Liver (tissue), 9 donors: ENCODE results near the gene PPP2R5C. TPM values are rescaled to one million over a fixed set of nuclear protein-coding genes. Genes with fewer than 3 reads are reported as not detected.

Experiments
- DNase-seq: peaks from one replicate; pipeline ENCODE4 v3.0.0-alpha.2; 2017; ENCODE audit warnings: low spot score
- H3K27ac ChIP-seq, 2 donors: one replicate each; pipeline ENCODE4 v1.7.0; 2013; ENCODE audit warnings: inconsistent platforms in 2 of 2, low read length in 2 of 2, control low read depth in 1 of 2, low read depth in 1 of 2, mild to moderate bottlenecking in 1 of 2
- H3K27me3 ChIP-seq, 4 donors: one replicate each; pipeline versions ENCODE4 v1.6.1 to v1.7.0; 2013; ENCODE audit warnings: low read length in 3 of 4, inconsistent platforms in 1 of 4, mild to moderate bottlenecking in 1 of 4, moderate library complexity in 1 of 4; ENCODE audit not compliant: control insufficient read depth in 4 of 4, insufficient read depth in 4 of 4
- H3K36me3 ChIP-seq, 4 donors: one replicate each; pipeline versions ENCODE4 v1.6.1 to v1.7.0; 2013; ENCODE audit warnings: low read length in 3 of 4, mild to moderate bottlenecking in 3 of 4, low read depth in 1 of 4, moderate library complexity in 1 of 4; ENCODE audit not compliant: control insufficient read depth in 4 of 4, insufficient read depth in 3 of 4
- H3K4me1 ChIP-seq, 4 donors: one replicate each; pipeline versions ENCODE4 v1.6.1 to v1.7.0; 2013; ENCODE audit warnings: low read length in 3 of 4, mild to moderate bottlenecking in 3 of 4, moderate library complexity in 1 of 4; ENCODE audit not compliant: control insufficient read depth in 4 of 4, insufficient read depth in 4 of 4
- H3K4me3 ChIP-seq, 3 donors: one replicate each; pipeline versions ENCODE4 v1.6.1 to v1.7.0; 2013; ENCODE audit warnings: low read length in 3 of 3, control low read depth in 1 of 3, low read depth in 1 of 3, mild to moderate bottlenecking in 1 of 3
- H3K9ac ChIP-seq, 2 donors: one replicate each; pipeline ENCODE4 v1.7.0; 2013; ENCODE audit warnings: low read length in 2 of 2, mild to moderate bottlenecking in 2 of 2, moderate library complexity in 2 of 2, control low read depth in 1 of 2, low read depth in 1 of 2
- H3K9me3 ChIP-seq, 4 donors: one replicate each; pipeline versions ENCODE4 v1.6.1 to v1.7.0; 2013; ENCODE audit warnings: low read length in 3 of 4; ENCODE audit not compliant: control insufficient read depth in 4 of 4
- ATF3 ChIP-seq: IDR thresholded peaks from 2 replicates; pipeline ENCODE4 v1.6.1; 2016; ENCODE audit warnings: antibody characterized with exemption
- CTCF ChIP-seq: fragments of 150-350 bp; IDR thresholded peaks from 2 replicates; pipeline ENCODE4 v1.5.1; 2017; ENCODE audit warnings: improper control_type of control experiment, low read depth, low read length; ENCODE audit not compliant: missing input control
- EGR1 ChIP-seq, 2 donors: IDR thresholded peaks; 2 replicates each; pipeline ENCODE4 v1.6.1; 2016 to 2018; ENCODE audit warnings: antibody characterized with exemption in 2 of 2, low read depth in 2 of 2
- FOXA1 ChIP-seq: IDR thresholded peaks from 2 replicates; pipeline ENCODE4 v1.6.1; 2016; ENCODE audit warnings: antibody characterized with exemption
- FOXA2 ChIP-seq: IDR thresholded peaks from 2 replicates; pipeline ENCODE4 v1.6.1; 2016; ENCODE audit warnings: antibody characterized with exemption
- GABPA ChIP-seq, 2 donors: IDR thresholded peaks in 1 of 2; conservative IDR thresholded peaks in 1 of 2; 2 replicates each; pipeline ENCODE4 v1.6.1; 2016; ENCODE audit warnings: antibody characterized with exemption in 2 of 2, mild to moderate bottlenecking in 1 of 2, moderate library complexity in 1 of 2
- HNF4A ChIP-seq, 2 donors: conservative IDR thresholded peaks; 2 replicates each; pipeline ENCODE4 v1.6.1; 2016; ENCODE audit warnings: antibody characterized with exemption in 2 of 2, mild to moderate bottlenecking in 2 of 2
- HNF4G ChIP-seq: IDR thresholded peaks from 2 replicates; pipeline ENCODE4 v1.6.1; 2016; ENCODE audit warnings: antibody characterized with exemption
- JUND ChIP-seq, 2 donors: IDR thresholded peaks; 2 replicates each; pipeline ENCODE4 v1.6.1; 2016; ENCODE audit warnings: antibody characterized with exemption in 2 of 2
- MAX ChIP-seq: IDR thresholded peaks from 2 replicates; pipeline ENCODE4 v1.6.1; 2016; ENCODE audit warnings: antibody characterized with exemption
- NR2F2 ChIP-seq: IDR thresholded peaks from 2 replicates; pipeline ENCODE4 v1.6.1; 2016; ENCODE audit warnings: antibody characterized with exemption
- RAD21 ChIP-seq, 2 donors: IDR thresholded peaks; 2 replicates each; pipeline ENCODE4 v1.6.1; 2016; ENCODE audit warnings: antibody characterized with exemption in 2 of 2, mild to moderate bottlenecking in 2 of 2
- REST ChIP-seq: IDR thresholded peaks from 2 replicates; pipeline ENCODE4 v1.6.1; 2016; ENCODE audit warnings: antibody characterized with exemption, mild to moderate bottlenecking
- RXRA ChIP-seq, 2 donors: IDR thresholded peaks; 2 replicates each; pipeline ENCODE4 v1.6.1; 2017 to 2018; ENCODE audit warnings: antibody characterized with exemption in 2 of 2, mild to moderate bottlenecking in 1 of 2
- SP1 ChIP-seq: IDR thresholded peaks from 2 replicates; pipeline ENCODE4 v1.6.1; 2018; ENCODE audit warnings: antibody characterized with exemption, mild to moderate bottlenecking
- TAF1 ChIP-seq: conservative IDR thresholded peaks from 2 replicates; pipeline ENCODE4 v1.6.1; 2016; ENCODE audit warnings: antibody characterized with exemption, mild to moderate bottlenecking
- YY1 ChIP-seq: IDR thresholded peaks from 2 replicates; pipeline ENCODE4 v1.6.1; 2016; ENCODE audit warnings: antibody characterized with exemption, mild to moderate bottlenecking
- ZBTB33 ChIP-seq: IDR thresholded peaks from 2 replicates; pipeline ENCODE4 v1.6.1; 2016; ENCODE audit warnings: antibody characterized with exemption
- WGBS: extraction: QIAGEN DNeasy Blood & Tissue Kit; methylation state at CpG from one replicate; pipeline ENCODE4 v1.1.7; 2013; 5-methylcytosine and 5-hydroxymethylcytosine counted together
- polyA plus RNA-seq, 2 donors: library from polyadenylated mRNA; stranded (reverse) in 1 of 2; unstranded in 1 of 2; fragments of 200-250 nt in 1 of 2; fragments of >200 nt in 1 of 2; fragmentation: Nextera tagmentation in 1 of 2; extraction: Ambion mirVana in 1 of 2; gene quantifications; one replicate each; pipeline versions ENCODE4 v1.2.1 to v1.2.3, GENCODE V29; 2013 to 2015
- total RNA-seq, 2 donors: library from RNA; depleted of rRNA; stranded (reverse); fragments of >200 nt; gene quantifications; one replicate each; pipeline ENCODE4 v1.2.3, GENCODE V29; 2014
- donor health status: healthy.
- donor health status: healthy.
- donor health status: healthy.
- donor health status: healthy.
- donor health status: healthy.

Gene PPP2R5C
- total and polyA plus RNA-seq, 4 donors: 33.5 to 52.3 (median 43.9) TPM

GRCh38 chr14:101774814-101775213 is 13.3 kb downstream of the PPP2R5C start (continued):
- no peak for TF ChIP-seq REST
- no peak for TF ChIP-seq JUND (IDR thresholded peaks at IDR 0.05)
- no peak for TF ChIP-seq HNF4A (conservative IDR thresholded peaks at IDR 0.05)
- no peak for TF ChIP-seq HNF4G
- no peak for TF ChIP-seq NR2F2
- no peak for TF ChIP-seq RAD21 (IDR thresholded peaks at IDR 0.05)
- no peak for TF ChIP-seq GABPA (IDR thresholded peaks at IDR 0.05 in 1 of 2, conservative IDR thresholded peaks at IDR 0.05 in 1 of 2)

- H3K36me3 ChIP-seq: no peaks in the 10 kb centered on the region
- no peaks in the 10 kb centered on the region for H3K9me3 ChIP-seq
- H3K27me3 ChIP-seq: peaks cover 0 to 2% (median 0%) of the 10 kb centered on the region in 4 donors
- no peak overlapping the region for H3K27ac ChIP-seq
- H3K9ac ChIP-seq: no peak overlapping the region
- no peak overlapping the region for H3K4me3 ChIP-seq
- peaks cover 2 to 4% (median 3%) of the 10 kb centered on the region in 4 donors for H3K4me1 ChIP-seq
- WGBS: 94% methylated on average over 10 of the region's 10 CpGs
- DNase-seq: no peak
- TF ChIP-seq GABPA (IDR thresholded peaks at IDR 0.05 in 1 of 2, conservative IDR thresholded peaks at IDR 0.05 in 1 of 2): no peak
- TF ChIP-seq RAD21 (IDR thresholded peaks at IDR 0.05): no peak
- TF ChIP-seq RXRA (IDR thresholded peaks at IDR 0.05): no peak
- no peak for TF ChIP-seq MAX
- no peak for TF ChIP-seq JUND (IDR thresholded peaks at IDR 0.05)
- no peak for TF ChIP-seq TAF1
- no peak for TF ChIP-seq HNF4A (conservative IDR thresholded peaks at IDR 0.05)
- TF ChIP-seq NR2F2: no peak
- TF ChIP-seq CTCF: no peak
- TF ChIP-seq REST: no peak
- no peak for TF ChIP-seq ZBTB33
- TF ChIP-seq HNF4G: no peak
- no peak for TF ChIP-seq FOXA1
- TF ChIP-seq EGR1 (IDR thresholded peaks at IDR 0.05; ENCODE audit: low read depth in 2 of 2): no peak
- TF ChIP-seq ATF3: no peak
- TF ChIP-seq YY1: no peak
- TF ChIP-seq FOXA2: no peak
- no peak for TF ChIP-seq SP1
Measured at GRCh38 chr14:101775826-101776225, 14.3 kb downstream of the PPP2R5C start.
